GM12878 (cell line): ENCODE data around the gene VASP. TPM values are rescaled to one million over a fixed set of nuclear protein-coding genes. Genes with fewer than 3 reads are reported as not detected.
A peak's percentile ranks its signal among the peaks of the same experiment; 100 is the strongest.

Source experiments
- BACH1 ChIP-seq: fragments of 450-650 bp; IDR thresholded peaks from 2 replicates; pipeline ENCODE4 v1.6.1; 2017; ENCODE audit warnings: mild to moderate bottlenecking, borderline replicate concordance
- BHLHE40 ChIP-seq, 2 experiments: fragments of 450-650 bp in 1 of 2; IDR thresholded peaks; 2 replicates each; pipeline ENCODE4 v1.6.1; 2011 to 2017; ENCODE audit warnings: low read depth in 2 of 2, borderline replicate concordance in 1 of 2, improper control_type of control experiment in 1 of 2, low read length in 1 of 2, mild to moderate bottlenecking in 1 of 2
- CHD1 ChIP-seq: IDR thresholded peaks from 2 replicates; pipeline ENCODE4 v1.6.1; 2012; ENCODE audit warnings: low read depth, low read length, improper control_type of control experiment
- ELK1 ChIP-seq: IDR thresholded peaks from 2 replicates; pipeline ENCODE4 v1.6.1; 2012; ENCODE audit warnings: low read depth, low read length, improper control_type of control experiment
- IKZF2 ChIP-seq, 2 experiments: fragments of 450-650 bp; IDR thresholded peaks; 2 replicates each; pipeline ENCODE4 v1.6.1; 2017; ENCODE audit warnings: mild to moderate bottlenecking in 2 of 2, moderate library complexity in 2 of 2
- IRF4 ChIP-seq: IDR thresholded peaks from 2 replicates; pipeline ENCODE4 v1.6.1; 2011; ENCODE audit warnings: low read depth, low read length
- KLF5 ChIP-seq: fragments of 450-650 bp; IDR thresholded peaks from 2 replicates; pipeline ENCODE4 v1.6.1; 2014; ENCODE audit warnings: mild to moderate bottlenecking; ENCODE audit not compliant: partially characterized antibody
- MYC ChIP-seq: IDR thresholded peaks from 2 replicates; pipeline ENCODE4 v1.6.1; 2011; ENCODE audit warnings: mild to moderate bottlenecking, low read length, moderate library complexity, inconsistent platforms; ENCODE audit not compliant: insufficient read depth, insufficient replicate concordance, insufficient read length, severe bottlenecking
- NBN ChIP-seq: fragments of 450-650 bp; IDR thresholded peaks from 2 replicates; pipeline ENCODE4 v1.6.1; 2016
- SMAD1 ChIP-seq: fragments of 450-650 bp; IDR thresholded peaks from 2 replicates; pipeline ENCODE4 v1.6.1; 2018; ENCODE audit warnings: mild to moderate bottlenecking, low read depth; ENCODE audit not compliant: partially characterized antibody
- STAT3 ChIP-seq: IDR thresholded peaks from 2 replicates; pipeline ENCODE4 v1.6.1; 2011; ENCODE audit warnings: low read depth, low read length, improper control_type of control experiment
- TCF3 ChIP-seq: IDR thresholded peaks from 2 replicates; pipeline ENCODE4 v1.6.1; 2012; ENCODE audit warnings: low read depth, mild to moderate bottlenecking, low read length, borderline replicate concordance; ENCODE audit not compliant: insufficient read depth
- ZBTB4 ChIP-seq: fragments of 450-650 bp; formaldehyde crosslinking; IDR thresholded peaks from 2 replicates; pipeline ENCODE4 v1.4.0; 2022; ENCODE audit warnings: mild to moderate bottlenecking, moderate library complexity
- polyA plus RNA-seq, 11 experiments: library from polyadenylated mRNA; depleted of rRNA in 4 of 11; unstranded in 6 of 11; stranded (reverse) in 5 of 11; fragments of >200 nt; fragmentation: Nextera tagmentation in 4 of 11; fragmentation: Illumina TruSeq in 1 of 11; extraction: Ambion mirVana in 4 of 11; extraction: Trizol in 1 of 11; gene quantifications; 1 replicate in 1 of 11; 2 replicates in 10 of 11; pipeline versions ENCODE4 v1.2.1 to v1.2.3, GENCODE V29; 2011 to 2016; ENCODE audit warnings: inconsistent platforms in 2 of 11, missing spikeins in 2 of 11, low read depth in 1 of 11
- total RNA-seq, 4 experiments: library from RNA; depleted of rRNA in 3 of 4; stranded (reverse); fragments of >200 nt in 3 of 4; fragmentation: Illumina TruSeq in 1 of 4; extraction: Trizol in 1 of 4; gene quantifications; 2 replicates each; pipeline versions ENCODE4 v1.2.1 to v1.2.3, GENCODE V29; 2013 to 2021

The VASP gene
- total and polyA plus RNA-seq, 10 of the 15 experiments (the other 5 are each of a cell fraction or from before 2014, with no cell fraction given), result 19.5 to 298 (median 84.8) TPM

- TF ChIP-seq ELK1 (no peak), IKZF2 (IDR thresholded peaks at IDR 0.05) (peak; percentile 39 to 42; a peak in 2 of 4 replicates), BHLHE40 (IDR thresholded peaks at IDR 0.05; ENCODE audit: borderline replicate concordance in 1 of 2, low read depth in 2 of 2, low read length in 1 of 2) (0 out of 4 replicates have a peak, but pooled peaks of 1 of the 2 experiments have one; percentile 9), IRF4 (no peak), NBN (no peak), SMAD1 (no peak), STAT3 (no peak), TCF3 (no peak), CHD1 (no peak), ZBTB4 (CRISPR knock-in tag) (no peak), MYC (no peak), BACH1 (no peak), KLF5 (no peak)
- TF ChIP-seq, all 136 proteins: peak for 7
Observed at GRCh38 chr19:45469945-45470761, 37.1 kb upstream of the VASP start (continued).
